Measurements from ENCODE around the gene SRSF2. TPM values are rescaled to one million over a fixed set of nuclear protein-coding genes. Genes with fewer than 3 reads are reported as not detected.

Gene SRSF2
- total and polyA plus RNA-seq, 9 of the 15 experiments (the other 6 are each of a cell fraction or from before 2014, with no cell fraction given): 161 to 583 (median 393) TPM

DNA sequence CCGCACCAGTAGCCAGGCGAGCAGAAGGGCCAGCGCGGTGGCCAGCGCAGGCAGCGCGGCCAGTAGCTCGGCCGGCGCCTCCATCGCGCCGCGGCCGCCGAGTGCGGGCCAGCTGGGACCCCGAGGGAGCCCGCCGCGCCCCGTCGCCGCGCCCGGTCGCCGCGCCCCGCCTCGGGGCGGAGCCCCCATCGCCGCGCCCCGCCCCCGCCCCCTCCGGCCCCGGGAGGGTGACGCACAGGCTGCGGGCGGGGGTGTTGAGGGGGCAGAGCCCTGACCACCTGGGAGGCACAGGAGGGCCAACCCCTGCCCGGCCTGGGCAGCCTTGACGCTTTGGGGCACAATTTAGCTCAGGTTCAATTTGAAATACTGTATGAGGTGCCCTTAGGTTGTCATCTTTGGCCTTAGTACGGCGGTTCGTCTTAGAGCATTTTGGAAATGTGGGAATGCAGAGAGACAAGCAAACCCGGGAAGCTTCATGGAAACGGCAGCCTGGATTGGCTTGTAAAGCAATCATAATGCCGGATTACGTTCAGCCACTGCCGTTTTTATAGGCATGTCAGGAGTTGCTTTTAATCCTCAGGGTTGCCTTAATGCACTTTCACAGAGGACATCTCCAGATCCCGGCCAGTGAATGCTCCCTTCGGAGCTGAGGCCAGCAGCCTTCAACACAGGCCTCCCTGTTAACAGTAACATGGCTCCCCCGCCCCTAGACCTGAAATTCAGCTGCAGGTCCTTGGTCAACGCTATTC is 26.1 kb downstream of the SRSF2 start, which contains the start of gene MXRA7 (continued):
- TF ChIP-seq, protein P1, sequence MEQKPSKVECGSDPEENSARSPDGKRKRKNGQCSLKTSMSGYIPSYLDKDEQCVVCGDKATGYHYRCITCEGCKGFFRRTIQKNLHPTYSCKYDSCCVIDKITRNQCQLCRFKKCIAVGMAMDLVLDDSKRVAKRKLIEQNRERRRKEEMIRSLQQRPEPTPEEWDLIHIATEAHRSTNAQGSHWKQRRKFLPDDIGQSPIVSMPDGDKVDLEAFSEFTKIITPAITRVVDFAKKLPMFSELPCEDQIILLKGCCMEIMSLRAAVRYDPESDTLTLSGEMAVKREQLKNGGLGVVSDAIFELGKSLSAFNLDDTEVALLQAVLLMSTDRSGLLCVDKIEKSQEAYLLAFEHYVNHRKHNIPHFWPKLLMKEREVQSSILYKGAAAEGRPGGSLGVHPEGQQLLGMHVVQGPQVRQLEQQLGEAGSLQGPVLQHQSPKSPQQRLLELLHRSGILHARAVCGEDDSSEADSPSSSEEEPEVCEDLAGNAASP (IDR thresholded peaks at IDR 0.05): no peak
- TF ChIP-seq, protein P2, sequence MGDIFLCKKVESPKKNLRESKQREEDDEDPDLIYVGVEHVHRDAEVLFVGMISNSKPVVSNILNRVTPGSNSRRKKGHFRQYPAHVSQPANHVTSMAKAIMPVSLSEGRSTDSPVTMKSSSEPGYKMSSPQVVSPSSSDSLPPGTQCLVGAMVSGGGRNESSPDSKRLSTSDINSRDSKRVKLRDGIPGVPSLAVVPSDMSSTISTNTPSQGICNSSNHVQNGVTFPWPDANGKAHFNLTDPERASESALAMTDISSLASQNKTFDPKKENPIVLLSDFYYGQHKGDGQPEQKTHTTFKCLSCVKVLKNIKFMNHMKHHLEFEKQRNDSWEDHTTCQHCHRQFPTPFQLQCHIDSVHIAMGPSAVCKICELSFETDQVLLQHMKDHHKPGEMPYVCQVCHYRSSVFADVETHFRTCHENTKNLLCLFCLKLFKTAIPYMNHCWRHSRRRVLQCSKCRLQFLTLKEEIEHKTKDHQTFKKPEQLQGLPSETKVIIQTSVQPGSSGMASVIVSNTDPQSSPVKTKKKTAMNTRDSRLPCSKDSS (IDR thresholded peaks at IDR 0.05; ENCODE audit: low read depth, partially characterized antibody): no peak
- TF ChIP-seq KDM4B (IDR thresholded peaks at IDR 0.05; ENCODE audit: borderline replicate concordance in 2 of 2, low read depth in 1 of 2) (no peak), NFRKB (IDR thresholded peaks at IDR 0.05; ENCODE audit: low read depth) (no peak), SMAD1 (IDR thresholded peaks at IDR 0.05; ENCODE audit: low read depth, low read length, partially characterized antibody) (no peak), ETS2 (tag; IDR thresholded peaks at IDR 0.05; ENCODE audit: borderline replicate concordance, poor library complexity, severe bottlenecking) (no peak), ZNF57 (CRISPR knock-in tag; IDR thresholded peaks at IDR 0.05) (no peak), BCOR (IDR thresholded peaks at IDR 0.05) (no peak), FOXA1 (IDR thresholded peaks at IDR 0.05; ENCODE audit: borderline replicate concordance) (no peak), SIN3A (IDR thresholded peaks at IDR 0.05; ENCODE audit: borderline replicate concordance in 2 of 2, control insufficient read depth in 1 of 2, low read depth in 2 of 2, low read length in 2 of 2) (peak in 1 of 2 experiments; percentile 62; a peak in 1 of 4 replicates), BRCA1 (IDR thresholded peaks at IDR 0.05) (no peak), BRCA1 (CRISPR knock-in tag; IDR thresholded peaks at IDR 0.05) (no peak), SLC30A9 (CRISPR knock-in tag; IDR thresholded peaks at IDR 0.05) (no peak), ZFX (CRISPR knock-in tag; IDR thresholded peaks at IDR 0.05) (no peak), ZNF507 (tag; conservative IDR thresholded peaks at IDR 0.05) (no peak)
- TF ChIP-seq, protein P3, sequence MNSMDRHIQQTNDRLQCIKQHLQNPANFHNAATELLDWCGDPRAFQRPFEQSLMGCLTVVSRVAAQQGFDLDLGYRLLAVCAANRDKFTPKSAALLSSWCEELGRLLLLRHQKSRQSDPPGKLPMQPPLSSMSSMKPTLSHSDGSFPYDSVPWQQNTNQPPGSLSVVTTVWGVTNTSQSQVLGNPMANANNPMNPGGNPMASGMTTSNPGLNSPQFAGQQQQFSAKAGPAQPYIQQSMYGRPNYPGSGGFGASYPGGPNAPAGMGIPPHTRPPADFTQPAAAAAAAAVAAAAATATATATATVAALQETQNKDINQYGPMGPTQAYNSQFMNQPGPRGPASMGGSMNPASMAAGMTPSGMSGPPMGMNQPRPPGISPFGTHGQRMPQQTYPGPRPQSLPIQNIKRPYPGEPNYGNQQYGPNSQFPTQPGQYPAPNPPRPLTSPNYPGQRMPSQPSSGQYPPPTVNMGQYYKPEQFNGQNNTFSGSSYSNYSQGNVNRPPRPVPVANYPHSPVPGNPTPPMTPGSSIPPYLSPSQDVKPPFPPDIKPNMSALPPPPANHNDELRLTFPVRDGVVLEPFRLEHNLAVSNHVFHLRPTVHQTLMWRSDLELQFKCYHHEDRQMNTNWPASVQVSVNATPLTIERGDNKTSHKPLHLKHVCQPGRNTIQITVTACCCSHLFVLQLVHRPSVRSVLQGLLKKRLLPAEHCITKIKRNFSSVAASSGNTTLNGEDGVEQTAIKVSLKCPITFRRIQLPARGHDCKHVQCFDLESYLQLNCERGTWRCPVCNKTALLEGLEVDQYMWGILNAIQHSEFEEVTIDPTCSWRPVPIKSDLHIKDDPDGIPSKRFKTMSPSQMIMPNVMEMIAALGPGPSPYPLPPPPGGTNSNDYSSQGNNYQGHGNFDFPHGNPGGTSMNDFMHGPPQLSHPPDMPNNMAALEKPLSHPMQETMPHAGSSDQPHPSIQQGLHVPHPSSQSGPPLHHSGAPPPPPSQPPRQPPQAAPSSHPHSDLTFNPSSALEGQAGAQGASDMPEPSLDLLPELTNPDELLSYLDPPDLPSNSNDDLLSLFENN (IDR thresholded peaks at IDR 0.05; ENCODE audit: low read depth in 2 of 2, low read length in 2 of 2): no peak
- TF ChIP-seq, protein P4, sequence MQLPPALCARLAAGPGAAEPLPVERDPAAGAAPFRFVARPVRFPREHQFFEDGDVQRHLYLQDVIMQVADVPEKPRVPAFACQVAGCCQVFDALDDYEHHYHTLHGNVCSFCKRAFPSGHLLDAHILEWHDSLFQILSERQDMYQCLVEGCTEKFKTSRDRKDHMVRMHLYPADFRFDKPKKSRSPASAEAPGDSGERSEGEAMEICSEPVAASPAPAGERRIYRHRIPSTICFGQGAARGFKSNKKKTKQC (CRISPR knock-in tag; IDR thresholded peaks at IDR 0.05): no peak
- TF ChIP-seq, protein P5, sequence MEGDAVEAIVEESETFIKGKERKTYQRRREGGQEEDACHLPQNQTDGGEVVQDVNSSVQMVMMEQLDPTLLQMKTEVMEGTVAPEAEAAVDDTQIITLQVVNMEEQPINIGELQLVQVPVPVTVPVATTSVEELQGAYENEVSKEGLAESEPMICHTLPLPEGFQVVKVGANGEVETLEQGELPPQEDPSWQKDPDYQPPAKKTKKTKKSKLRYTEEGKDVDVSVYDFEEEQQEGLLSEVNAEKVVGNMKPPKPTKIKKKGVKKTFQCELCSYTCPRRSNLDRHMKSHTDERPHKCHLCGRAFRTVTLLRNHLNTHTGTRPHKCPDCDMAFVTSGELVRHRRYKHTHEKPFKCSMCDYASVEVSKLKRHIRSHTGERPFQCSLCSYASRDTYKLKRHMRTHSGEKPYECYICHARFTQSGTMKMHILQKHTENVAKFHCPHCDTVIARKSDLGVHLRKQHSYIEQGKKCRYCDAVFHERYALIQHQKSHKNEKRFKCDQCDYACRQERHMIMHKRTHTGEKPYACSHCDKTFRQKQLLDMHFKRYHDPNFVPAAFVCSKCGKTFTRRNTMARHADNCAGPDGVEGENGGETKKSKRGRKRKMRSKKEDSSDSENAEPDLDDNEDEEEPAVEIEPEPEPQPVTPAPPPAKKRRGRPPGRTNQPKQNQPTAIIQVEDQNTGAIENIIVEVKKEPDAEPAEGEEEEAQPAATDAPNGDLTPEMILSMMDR (IDR thresholded peaks at IDR 0.05 in 2 of 3, conservative IDR thresholded peaks at IDR 0.05 in 1 of 3; ENCODE audit: insufficient read depth in 2 of 3, low read depth in 1 of 3, low read length in 3 of 3): no peak

Data from K562 (cell line).